Smooth muscle cell (in vitro differentiated cells): ENCODE results near the gene DAGLB. TPM values are rescaled to one million over a fixed set of nuclear protein-coding genes. Genes with fewer than 3 reads are reported as not detected.
"Not testable (repeated sequence)": the region's sequence is repeated elsewhere in the genome, so short reads cannot be mapped to it uniquely, and the experiment has no call there.

Source experiments
- DNase-seq: peaks from one replicate; lab custom pipeline; 2025; ENCODE audit not compliant: unreplicated experiment; lab: John Stamatoyannopoulos, UW
- H2AFZ ChIP-seq: fragments of 200-600 bp; sonication (generic); 2 replicates; pipeline ENCODE4 v1.6.0; 2016; ENCODE audit warnings: antibody characterized with exemption, low read depth, mild to moderate bottlenecking
- H3F3A ChIP-seq: fragments of 200-600 bp; sonication (generic); 2 replicates; pipeline ENCODE4 v1.6.0; 2017; ENCODE audit warnings: antibody characterized with exemption, low read depth
- H3K27ac ChIP-seq: fragments of 200-600 bp; sonication (generic); 2 replicates; pipeline ENCODE4 v1.5.1; 2016; ENCODE audit warnings: low read depth, mild to moderate bottlenecking
- H3K27me3 ChIP-seq: fragments of 200-600 bp; sonication (generic); 2 replicates; pipeline ENCODE4 v1.6.1; 2016; ENCODE audit warnings: low read depth, mild to moderate bottlenecking
- H3K36me3 ChIP-seq: fragments of 200-600 bp; sonication (generic); 2 replicates; pipeline ENCODE4 v1.5.1; 2016; ENCODE audit warnings: low read depth
- H3K4me1 ChIP-seq: fragments of 200-600 bp; sonication (generic); 2 replicates; pipeline ENCODE4 v1.5.1; 2016; ENCODE audit warnings: low read depth
- H3K4me2 ChIP-seq: fragments of 200-600 bp; sonication (generic); 2 replicates; pipeline ENCODE4 v1.6.0; 2016; ENCODE audit warnings: mild to moderate bottlenecking
- H3K4me3 ChIP-seq: fragments of 200-600 bp; sonication (generic); 2 replicates; pipeline ENCODE4 v1.5.1; 2016; ENCODE audit warnings: mild to moderate bottlenecking
- H3K79me2 ChIP-seq: fragments of 200-600 bp; sonication (generic); 2 replicates; pipeline ENCODE4 v1.6.0; 2016; ENCODE audit warnings: low read depth, mild to moderate bottlenecking
- H3K9ac ChIP-seq: fragments of 200-600 bp; sonication (generic); 2 replicates; pipeline ENCODE4 v1.6.0; 2016; ENCODE audit warnings: low read depth
- H3K9me3 ChIP-seq: fragments of 200-600 bp; sonication (generic); replicated peaks from 2 replicates; pipeline ENCODE4 v1.5.1; 2016; ENCODE audit warnings: low read depth
- H4K20me1 ChIP-seq: fragments of 200-600 bp; sonication (generic); 2 replicates; pipeline ENCODE4 v1.6.0; 2016; ENCODE audit warnings: low read depth
- WGBS: methylation state at CpG from one replicate; pipeline ENCODE4 v1.1.7; 2016; ENCODE audit warnings: low lambda C conversion rate; 5-methylcytosine and 5-hydroxymethylcytosine counted together
- polyA plus RNA-seq: library from polyadenylated mRNA; unstranded; fragments of >200 nt; fragmentation: Nextera tagmentation; extraction: Ambion mirVana; gene quantifications from 2 replicates; pipeline ENCODE4 v1.2.1, GENCODE V29; 2016
- total RNA-seq: library from RNA; depleted of rRNA; stranded (reverse); fragments of >200 nt; gene quantifications from 2 replicates; pipeline ENCODE4 v1.2.3, GENCODE V29; 2014
- TF ChIP-seq, protein P1 (sequence below): fragments of 200-600 bp; sonication (generic); IDR thresholded peaks from 2 replicates; pipeline ENCODE4 v1.5.1; 2017; ENCODE audit warnings: borderline replicate concordance, mild to moderate bottlenecking, antibody characterized with exemption; ENCODE audit not compliant: insufficient read depth, poor library complexity, severe bottlenecking

DAGLB gene
- total and polyA plus RNA-seq, 2 experiments from 2014 or later: 14.1 to 21.3 TPM

DNA sequence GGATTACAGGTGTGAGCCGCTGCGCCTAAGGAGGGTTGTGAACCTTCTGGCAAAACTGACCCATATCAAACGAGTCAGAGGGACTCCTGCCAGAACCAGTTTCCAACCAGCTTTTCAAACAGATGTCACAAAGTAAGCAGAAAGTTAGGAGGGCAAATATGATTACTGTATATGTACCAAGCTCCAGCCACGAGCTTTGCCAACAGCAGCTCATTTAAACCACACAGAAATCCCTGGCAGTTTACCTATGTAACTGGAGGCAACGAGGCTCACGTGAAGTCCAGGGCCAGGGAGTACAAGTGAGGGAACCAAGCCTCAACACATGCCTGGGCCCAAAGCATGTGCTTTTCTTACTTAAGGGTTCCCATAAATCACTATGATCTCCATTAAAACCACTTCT lies 12.5 kb upstream of the DAGLB start:
- Histone ChIP-seq H3K4me1 (no peaks in the 10 kb centered on the region), H3K27ac (no peak overlapping the region), H2AFZ (no peak overlapping the region), H3K79me2 (no peaks in the 10 kb centered on the region), H3K36me3 (peaks cover 22% of the 10 kb centered on the region), H3K27me3 (no peaks in the 10 kb centered on the region), H3F3A (peaks cover 41% of the 10 kb centered on the region), H3K9ac (no peak overlapping the region), H3K9me3 (no peaks in the 10 kb centered on the region), H3K4me3 (no peak overlapping the region), H3K4me2 (no peak overlapping the region), H4K20me1 (peaks cover 55% of the 10 kb centered on the region)
- WGBS: 95% methylated on average over 6 of the region's 6 CpGs
- no peak for DNase-seq
- TF ChIP-seq, protein P1, sequence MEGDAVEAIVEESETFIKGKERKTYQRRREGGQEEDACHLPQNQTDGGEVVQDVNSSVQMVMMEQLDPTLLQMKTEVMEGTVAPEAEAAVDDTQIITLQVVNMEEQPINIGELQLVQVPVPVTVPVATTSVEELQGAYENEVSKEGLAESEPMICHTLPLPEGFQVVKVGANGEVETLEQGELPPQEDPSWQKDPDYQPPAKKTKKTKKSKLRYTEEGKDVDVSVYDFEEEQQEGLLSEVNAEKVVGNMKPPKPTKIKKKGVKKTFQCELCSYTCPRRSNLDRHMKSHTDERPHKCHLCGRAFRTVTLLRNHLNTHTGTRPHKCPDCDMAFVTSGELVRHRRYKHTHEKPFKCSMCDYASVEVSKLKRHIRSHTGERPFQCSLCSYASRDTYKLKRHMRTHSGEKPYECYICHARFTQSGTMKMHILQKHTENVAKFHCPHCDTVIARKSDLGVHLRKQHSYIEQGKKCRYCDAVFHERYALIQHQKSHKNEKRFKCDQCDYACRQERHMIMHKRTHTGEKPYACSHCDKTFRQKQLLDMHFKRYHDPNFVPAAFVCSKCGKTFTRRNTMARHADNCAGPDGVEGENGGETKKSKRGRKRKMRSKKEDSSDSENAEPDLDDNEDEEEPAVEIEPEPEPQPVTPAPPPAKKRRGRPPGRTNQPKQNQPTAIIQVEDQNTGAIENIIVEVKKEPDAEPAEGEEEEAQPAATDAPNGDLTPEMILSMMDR: no peak

DNA sequence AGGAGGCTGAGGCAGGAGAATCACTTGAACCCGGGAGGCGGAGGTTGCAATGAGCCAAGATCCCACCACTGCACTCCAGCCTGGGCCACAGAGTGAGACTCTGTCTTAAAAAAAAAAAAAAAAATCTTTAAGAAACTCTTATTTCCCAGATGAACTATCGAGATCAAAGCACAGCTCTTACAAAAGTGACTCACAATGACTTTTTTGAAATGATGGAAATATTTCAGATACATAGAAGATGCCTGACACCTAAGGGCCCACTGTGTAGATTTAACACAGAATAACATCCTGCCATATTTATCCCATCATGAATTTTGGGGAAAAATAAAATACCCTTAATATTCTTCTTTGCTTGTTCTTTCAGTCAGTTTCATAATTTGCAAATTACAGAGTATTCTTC lies 10.9 kb upstream of the DAGLB start:
- Histone ChIP-seq H4K20me1 (peaks cover 40% of the 10 kb centered on the region), H3K36me3 (peaks cover 21% of the 10 kb centered on the region), H3F3A (peaks cover 36% of the 10 kb centered on the region)
- not testable (repeated sequence) for H3K4me3 ChIP-seq, DNase-seq, H3K4me1 ChIP-seq, H2AFZ ChIP-seq, H3K27me3 ChIP-seq, H3K9ac ChIP-seq, H3K27ac ChIP-seq, H3K9me3 ChIP-seq, H3K4me2 ChIP-seq, H3K79me2 ChIP-seq
- WGBS: 98% methylated on average over 3 of the region's 3 CpGs

DNA sequence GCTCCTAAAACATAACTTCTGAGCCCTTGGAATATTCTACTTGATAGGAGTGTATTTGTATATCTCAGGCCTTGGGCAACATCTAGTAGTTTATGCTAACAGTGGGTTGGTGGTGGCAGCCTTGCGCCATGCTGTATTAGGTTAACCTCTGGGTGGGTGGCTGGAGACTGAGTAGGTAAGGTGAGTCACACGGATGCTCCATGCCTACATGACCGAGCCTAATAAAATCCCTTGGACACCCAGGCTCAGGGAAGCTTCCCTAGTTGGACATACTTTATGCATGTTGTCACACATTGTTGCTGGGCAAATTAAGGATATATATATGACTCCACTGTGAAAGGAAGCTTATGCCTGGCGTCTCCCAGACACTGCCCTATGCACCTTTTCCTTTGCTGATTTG lies 6.0 kb upstream of the DAGLB start:
- WGBS: 52% methylated on average over 4 of the region's 4 CpGs
- Histone ChIP-seq H3K79me2 (no peaks in the 10 kb centered on the region), H3K9ac (no peak overlapping the region), H4K20me1 (peaks cover under 1% of the 10 kb centered on the region), H3K4me2 (no peak overlapping the region), H3K27ac (peak overlapping the region; percentile 43), H3K27me3 (no peaks in the 10 kb centered on the region), H3K36me3 (no peaks in the 10 kb centered on the region), H3F3A (peaks cover 4% of the 10 kb centered on the region), H3K4me1 (no peaks in the 10 kb centered on the region), H3K4me3 (no peak overlapping the region), H3K9me3 (no peaks in the 10 kb centered on the region), H2AFZ (no peak overlapping the region)
- TF ChIP-seq, protein P1: no peak
- no peak for DNase-seq

DNA sequence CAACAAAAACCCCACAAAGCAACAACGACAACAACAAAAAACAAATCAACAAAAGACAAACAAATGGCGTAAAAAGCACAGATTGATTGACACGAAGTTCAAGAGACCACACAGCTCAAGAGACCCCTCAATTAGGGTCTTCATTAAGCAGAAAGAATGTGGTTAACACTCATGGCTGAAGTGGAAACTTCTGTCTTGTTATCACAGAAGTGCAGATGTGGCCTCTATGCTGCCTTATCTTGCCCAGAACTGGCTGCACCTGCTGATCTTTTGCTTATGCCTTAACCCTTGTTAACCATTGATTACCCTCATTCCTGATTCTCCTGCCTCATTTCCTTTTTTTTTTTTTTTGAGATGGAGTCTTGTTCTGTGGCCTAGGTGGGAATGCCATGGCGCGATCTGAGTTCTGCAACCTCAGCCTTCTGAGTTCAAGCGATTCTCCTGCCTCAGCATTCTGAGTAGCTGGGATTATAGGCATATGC lies 3.5 kb upstream of the DAGLB start:
- Histone ChIP-seq H3K79me2 (peaks cover 6% of the 10 kb centered on the region), H3K9ac (no peak overlapping the region), H4K20me1 (peaks cover 4% of the 10 kb centered on the region), H3K27me3 (no peaks in the 10 kb centered on the region), H3K9me3 (no peaks in the 10 kb centered on the region), H3K27ac (no peak overlapping the region), H2AFZ (no peak overlapping the region), H3K4me3 (no peak overlapping the region), H3K36me3 (no peaks in the 10 kb centered on the region), H3K4me1 (peaks cover 6% of the 10 kb centered on the region), H3F3A (peaks cover 4% of the 10 kb centered on the region), H3K4me2 (no peak overlapping the region)
- WGBS: 98% methylated on average over 6 of the region's 6 CpGs
- DNase-seq: no peak
- TF ChIP-seq, protein P1: no peak

DNA sequence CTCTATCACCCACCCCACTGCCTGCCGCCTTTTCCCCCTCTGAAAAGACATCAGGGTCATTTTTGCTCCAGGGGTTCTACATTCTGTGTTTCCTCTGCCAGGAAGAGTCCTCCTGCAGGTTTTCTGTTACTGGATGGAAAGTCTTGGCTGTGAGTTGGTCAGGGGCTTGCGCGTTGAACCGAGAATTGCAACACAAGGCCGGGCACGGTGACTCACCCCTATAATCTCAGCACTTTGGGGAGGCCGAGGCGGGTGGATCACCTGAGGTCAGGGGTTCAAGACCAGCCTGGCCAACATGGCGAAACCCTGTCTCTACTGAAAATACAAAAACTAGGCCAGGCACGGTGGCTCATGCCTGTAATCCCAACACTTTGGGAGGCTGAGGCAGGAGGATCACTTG lies 2.8 kb upstream of the DAGLB start:
- H2AFZ ChIP-seq, H4K20me1 ChIP-seq, H3K4me2 ChIP-seq, H3K27me3 ChIP-seq, DNase-seq, H3F3A ChIP-seq, H3K9me3 ChIP-seq, H3K36me3 ChIP-seq, H3K4me3 ChIP-seq, H3K27ac ChIP-seq, H3K9ac ChIP-seq, H3K4me1 ChIP-seq: not testable (repeated sequence)
- peaks cover 11% of the 10 kb centered on the region for H3K79me2 ChIP-seq
- over 99% methylated on average over 10 of the region's 10 CpGs for WGBS

DNA sequence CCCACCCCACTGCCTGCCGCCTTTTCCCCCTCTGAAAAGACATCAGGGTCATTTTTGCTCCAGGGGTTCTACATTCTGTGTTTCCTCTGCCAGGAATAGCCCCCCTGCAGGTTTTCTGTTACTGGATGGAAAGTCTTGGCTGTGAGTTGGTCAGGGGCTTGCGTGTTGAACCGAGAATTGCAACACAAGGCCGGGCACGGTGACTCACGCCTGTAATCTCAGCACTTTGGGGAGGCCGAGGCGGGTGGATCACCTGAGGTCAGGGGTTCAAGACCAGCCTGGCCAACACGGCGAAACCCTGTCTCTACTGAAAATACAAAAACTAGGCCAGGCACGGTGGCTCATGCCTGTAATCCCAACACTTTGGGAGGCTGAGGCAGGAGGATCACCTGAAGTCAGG lies 2.1 kb upstream of the DAGLB start:
- not testable (repeated sequence) for H3K27me3 ChIP-seq, H3K36me3 ChIP-seq, H3K9ac ChIP-seq, H3K9me3 ChIP-seq, H2AFZ ChIP-seq, H3K4me3 ChIP-seq, H3K4me2 ChIP-seq, H3K27ac ChIP-seq, H3F3A ChIP-seq, H3K4me1 ChIP-seq, DNase-seq, H4K20me1 ChIP-seq
- 87% methylated on average over 11 of the region's 11 CpGs for WGBS
- H3K79me2 ChIP-seq: peaks cover 16% of the 10 kb centered on the region
